H1 (cell line): ENCODE data around the gene LCE4A. TPM values are rescaled to one million over a fixed set of nuclear protein-coding genes. Genes with fewer than 3 reads are reported as not detected.

Experiments
- CHD2 ChIP-seq: IDR thresholded peaks from 2 replicates; pipeline ENCODE4 v1.6.1; 2012; ENCODE audit warnings: low read length, improper control_type of control experiment
- EGR1 ChIP-seq: IDR thresholded peaks from 2 replicates; pipeline ENCODE4 v1.6.1; 2011; ENCODE audit warnings: low read depth, low read length, borderline replicate concordance
- KDM1A ChIP-seq: fragments of 200-600, 300-600 bp; sonication (generic); IDR thresholded peaks from 2 replicates; pipeline ENCODE4 v1.7.1; 2016; ENCODE audit warnings: mild to moderate bottlenecking, low read length, borderline replicate concordance
- NRF1 ChIP-seq: IDR thresholded peaks from 2 replicates; pipeline ENCODE4 v1.6.1; 2011; ENCODE audit warnings: mild to moderate bottlenecking, low read depth, low read length, improper control_type of control experiment
- SP1 ChIP-seq: IDR thresholded peaks from 2 replicates; pipeline ENCODE4 v1.6.1; 2011; ENCODE audit warnings: low read depth, low read length
- TCF12 ChIP-seq: IDR thresholded peaks from 2 replicates; pipeline ENCODE4 v1.6.1; 2011; ENCODE audit warnings: low read depth, mild to moderate bottlenecking, low read length
- TEAD4 ChIP-seq: IDR thresholded peaks from 2 replicates; pipeline ENCODE4 v1.6.1; 2012; ENCODE audit warnings: low read depth, low read length, inconsistent platforms, mixed read lengths
- YY1 ChIP-seq: IDR thresholded peaks from 2 replicates; pipeline ENCODE4 v1.6.1; 2011; ENCODE audit warnings: low read depth, mild to moderate bottlenecking, low read length
- polyA plus RNA-seq, 7 experiments: library from polyadenylated mRNA; depleted of rRNA in 3 of 7; stranded (reverse) in 5 of 7; unstranded in 2 of 7; fragments of >200 nt in 5 of 7; fragments of 200-250 nt in 2 of 7; gene quantifications; 1 replicate in 5 of 7; 2 replicates in 1 of 7; 4 replicates in 1 of 7; pipeline versions ENCODE4 v1.2.1 to v1.2.3, GENCODE V29; 2011 to 2013; ENCODE audit warnings: missing spikeins in 2 of 7, mixed read lengths in 2 of 7
- total RNA-seq: library from RNA; stranded (reverse); fragmentation: NEBNext Ultra II Directional; extraction: Animal tissue kit (Norgen Biotek cat#: 25700); gene quantifications from 2 replicates; pipeline ENCODE4 v1.2.1, GENCODE V29; 2021
- TF ChIP-seq, protein P1 (sequence below): fragments of 300-600 bp; sonication (generic); IDR thresholded peaks from 2 replicates; pipeline ENCODE4 v1.7.1; 2012; ENCODE audit warnings: low read length, moderate library complexity, mild to moderate bottlenecking, inconsistent platforms; ENCODE audit not compliant: insufficient replicate concordance
- TF ChIP-seq, protein P2 (sequence below): IDR thresholded peaks from 2 replicates; pipeline ENCODE4 v1.6.1; 2011; ENCODE audit warnings: low read length, improper control_type of control experiment

Gene LCE4A
- total and polyA plus RNA-seq, 2 of the 8 experiments (the other 6 are each of a cell fraction or from before 2014, with no cell fraction given), result not detected

DNA sequence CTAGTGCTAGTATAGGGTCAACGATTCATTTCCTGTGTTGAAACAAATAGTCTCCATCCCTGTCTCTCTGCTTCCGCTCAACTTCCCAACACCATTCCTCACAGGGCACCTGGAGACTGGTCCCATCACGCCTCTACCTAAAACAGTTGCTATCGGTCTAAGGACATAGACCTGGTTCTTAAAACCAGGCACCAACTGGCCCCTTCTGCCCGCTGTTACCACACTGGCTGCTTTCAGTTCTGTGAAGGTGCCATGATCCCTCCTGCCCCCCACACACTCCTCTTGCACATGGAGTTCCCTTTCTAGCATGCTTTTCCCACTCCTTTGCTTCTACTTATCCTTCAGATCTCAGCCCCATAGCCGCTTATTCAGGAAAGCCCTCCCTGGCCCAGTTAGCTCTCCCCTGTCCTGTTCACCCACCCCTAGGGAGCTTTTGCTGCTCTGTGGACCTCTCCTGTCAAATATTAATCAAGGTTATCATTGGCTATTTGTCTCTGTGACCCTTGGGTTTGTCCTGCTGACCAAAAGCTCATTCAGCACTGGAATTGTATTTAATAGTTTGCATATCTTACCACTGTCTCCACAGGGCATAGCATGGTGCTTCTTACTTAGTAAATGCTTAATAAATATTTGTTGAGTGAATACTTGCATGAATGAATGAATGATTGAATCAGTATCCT, 37.9 kb downstream of the LCE4A start (continued):
- TF ChIP-seq, protein P1, sequence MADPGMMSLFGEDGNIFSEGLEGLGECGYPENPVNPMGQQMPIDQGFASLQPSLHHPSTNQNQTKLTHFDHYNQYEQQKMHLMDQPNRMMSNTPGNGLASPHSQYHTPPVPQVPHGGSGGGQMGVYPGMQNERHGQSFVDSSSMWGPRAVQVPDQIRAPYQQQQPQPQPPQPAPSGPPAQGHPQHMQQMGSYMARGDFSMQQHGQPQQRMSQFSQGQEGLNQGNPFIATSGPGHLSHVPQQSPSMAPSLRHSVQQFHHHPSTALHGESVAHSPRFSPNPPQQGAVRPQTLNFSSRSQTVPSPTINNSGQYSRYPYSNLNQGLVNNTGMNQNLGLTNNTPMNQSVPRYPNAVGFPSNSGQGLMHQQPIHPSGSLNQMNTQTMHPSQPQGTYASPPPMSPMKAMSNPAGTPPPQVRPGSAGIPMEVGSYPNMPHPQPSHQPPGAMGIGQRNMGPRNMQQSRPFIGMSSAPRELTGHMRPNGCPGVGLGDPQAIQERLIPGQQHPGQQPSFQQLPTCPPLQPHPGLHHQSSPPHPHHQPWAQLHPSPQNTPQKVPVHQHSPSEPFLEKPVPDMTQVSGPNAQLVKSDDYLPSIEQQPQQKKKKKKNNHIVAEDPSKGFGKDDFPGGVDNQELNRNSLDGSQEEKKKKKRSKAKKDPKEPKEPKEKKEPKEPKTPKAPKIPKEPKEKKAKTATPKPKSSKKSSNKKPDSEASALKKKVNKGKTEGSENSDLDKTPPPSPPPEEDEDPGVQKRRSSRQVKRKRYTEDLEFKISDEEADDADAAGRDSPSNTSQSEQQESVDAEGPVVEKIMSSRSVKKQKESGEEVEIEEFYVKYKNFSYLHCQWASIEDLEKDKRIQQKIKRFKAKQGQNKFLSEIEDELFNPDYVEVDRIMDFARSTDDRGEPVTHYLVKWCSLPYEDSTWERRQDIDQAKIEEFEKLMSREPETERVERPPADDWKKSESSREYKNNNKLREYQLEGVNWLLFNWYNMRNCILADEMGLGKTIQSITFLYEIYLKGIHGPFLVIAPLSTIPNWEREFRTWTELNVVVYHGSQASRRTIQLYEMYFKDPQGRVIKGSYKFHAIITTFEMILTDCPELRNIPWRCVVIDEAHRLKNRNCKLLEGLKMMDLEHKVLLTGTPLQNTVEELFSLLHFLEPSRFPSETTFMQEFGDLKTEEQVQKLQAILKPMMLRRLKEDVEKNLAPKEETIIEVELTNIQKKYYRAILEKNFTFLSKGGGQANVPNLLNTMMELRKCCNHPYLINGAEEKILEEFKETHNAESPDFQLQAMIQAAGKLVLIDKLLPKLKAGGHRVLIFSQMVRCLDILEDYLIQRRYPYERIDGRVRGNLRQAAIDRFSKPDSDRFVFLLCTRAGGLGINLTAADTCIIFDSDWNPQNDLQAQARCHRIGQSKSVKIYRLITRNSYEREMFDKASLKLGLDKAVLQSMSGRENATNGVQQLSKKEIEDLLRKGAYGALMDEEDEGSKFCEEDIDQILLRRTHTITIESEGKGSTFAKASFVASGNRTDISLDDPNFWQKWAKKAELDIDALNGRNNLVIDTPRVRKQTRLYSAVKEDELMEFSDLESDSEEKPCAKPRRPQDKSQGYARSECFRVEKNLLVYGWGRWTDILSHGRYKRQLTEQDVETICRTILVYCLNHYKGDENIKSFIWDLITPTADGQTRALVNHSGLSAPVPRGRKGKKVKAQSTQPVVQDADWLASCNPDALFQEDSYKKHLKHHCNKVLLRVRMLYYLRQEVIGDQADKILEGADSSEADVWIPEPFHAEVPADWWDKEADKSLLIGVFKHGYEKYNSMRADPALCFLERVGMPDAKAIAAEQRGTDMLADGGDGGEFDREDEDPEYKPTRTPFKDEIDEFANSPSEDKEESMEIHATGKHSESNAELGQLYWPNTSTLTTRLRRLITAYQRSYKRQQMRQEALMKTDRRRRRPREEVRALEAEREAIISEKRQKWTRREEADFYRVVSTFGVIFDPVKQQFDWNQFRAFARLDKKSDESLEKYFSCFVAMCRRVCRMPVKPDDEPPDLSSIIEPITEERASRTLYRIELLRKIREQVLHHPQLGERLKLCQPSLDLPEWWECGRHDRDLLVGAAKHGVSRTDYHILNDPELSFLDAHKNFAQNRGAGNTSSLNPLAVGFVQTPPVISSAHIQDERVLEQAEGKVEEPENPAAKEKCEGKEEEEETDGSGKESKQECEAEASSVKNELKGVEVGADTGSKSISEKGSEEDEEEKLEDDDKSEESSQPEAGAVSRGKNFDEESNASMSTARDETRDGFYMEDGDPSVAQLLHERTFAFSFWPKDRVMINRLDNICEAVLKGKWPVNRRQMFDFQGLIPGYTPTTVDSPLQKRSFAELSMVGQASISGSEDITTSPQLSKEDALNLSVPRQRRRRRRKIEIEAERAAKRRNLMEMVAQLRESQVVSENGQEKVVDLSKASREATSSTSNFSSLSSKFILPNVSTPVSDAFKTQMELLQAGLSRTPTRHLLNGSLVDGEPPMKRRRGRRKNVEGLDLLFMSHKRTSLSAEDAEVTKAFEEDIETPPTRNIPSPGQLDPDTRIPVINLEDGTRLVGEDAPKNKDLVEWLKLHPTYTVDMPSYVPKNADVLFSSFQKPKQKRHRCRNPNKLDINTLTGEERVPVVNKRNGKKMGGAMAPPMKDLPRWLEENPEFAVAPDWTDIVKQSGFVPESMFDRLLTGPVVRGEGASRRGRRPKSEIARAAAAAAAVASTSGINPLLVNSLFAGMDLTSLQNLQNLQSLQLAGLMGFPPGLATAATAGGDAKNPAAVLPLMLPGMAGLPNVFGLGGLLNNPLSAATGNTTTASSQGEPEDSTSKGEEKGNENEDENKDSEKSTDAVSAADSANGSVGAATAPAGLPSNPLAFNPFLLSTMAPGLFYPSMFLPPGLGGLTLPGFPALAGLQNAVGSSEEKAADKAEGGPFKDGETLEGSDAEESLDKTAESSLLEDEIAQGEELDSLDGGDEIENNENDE, result no peak
- TF ChIP-seq CHD2 (no peak), TEAD4 (no peak), TCF12 (no peak), KDM1A (no peak), EGR1 (no peak), SP1 (no peak), YY1 (no peak), NRF1 (no peak)
- TF ChIP-seq, protein P2, sequence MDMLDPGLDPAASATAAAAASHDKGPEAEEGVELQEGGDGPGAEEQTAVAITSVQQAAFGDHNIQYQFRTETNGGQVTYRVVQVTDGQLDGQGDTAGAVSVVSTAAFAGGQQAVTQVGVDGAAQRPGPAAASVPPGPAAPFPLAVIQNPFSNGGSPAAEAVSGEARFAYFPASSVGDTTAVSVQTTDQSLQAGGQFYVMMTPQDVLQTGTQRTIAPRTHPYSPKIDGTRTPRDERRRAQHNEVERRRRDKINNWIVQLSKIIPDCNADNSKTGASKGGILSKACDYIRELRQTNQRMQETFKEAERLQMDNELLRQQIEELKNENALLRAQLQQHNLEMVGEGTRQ, result no peak
